Common myeloid progenitor, CD34-positive (primary cell): ENCODE measurements around the gene MTG2.

Experiments
- CTCF ChIA-PET: fragments of 350-600 bp; sonication (Branson Sonifier 250); formaldehyde crosslinking; loops from one replicate; lab custom pipeline; 2021; ENCODE audit warnings: antibody characterized with exemption; lab: Charles Lee
- POLR2A ChIA-PET: fragments of 350-600 bp; sonication (Branson Sonifier 250); formaldehyde crosslinking; loops from one replicate; lab custom pipeline; 2021; ENCODE audit warnings: antibody characterized with exemption; lab: Charles Lee
- DNase-seq, 3 donors: peaks; one replicate each; pipeline versions ENCODE4 v3.0.0 to v3.0.0-alpha.2; 2013
- H3K27ac ChIP-seq, 2 experiments: 1 replicate in 1 of 2; 2 replicates in 1 of 2; pipeline ENCODE4 v1.7.0; 2013; ENCODE audit warnings: inconsistent platforms in 2 of 2, low read length in 2 of 2, mild to moderate bottlenecking in 2 of 2, low read depth in 1 of 2, moderate library complexity in 1 of 2; ENCODE audit not compliant: severe bottlenecking in 2 of 2, insufficient read depth in 1 of 2, poor library complexity in 1 of 2
- H3K27me3 ChIP-seq, 5 experiments: replicated peaks in 2 of 5; 1 replicate in 3 of 5; 2 replicates in 2 of 5; pipeline versions ENCODE4 v1.6.1 to v1.7.0; 2013; ENCODE audit warnings: low read length in 4 of 5, mild to moderate bottlenecking in 2 of 5, moderate library complexity in 2 of 5, inconsistent platforms in 1 of 5; ENCODE audit not compliant: insufficient read depth in 5 of 5, control insufficient read depth in 4 of 5
- H3K36me3 ChIP-seq, 4 experiments: 1 replicate in 2 of 4; 2 replicates in 2 of 4; pipeline versions ENCODE4 v1.6.1 to v1.7.0; 2013; ENCODE audit warnings: low read length in 3 of 4, control low read depth in 1 of 4, mild to moderate bottlenecking in 1 of 4; ENCODE audit not compliant: control insufficient read depth in 4 of 4, insufficient read depth in 4 of 4
- H3K4me1 ChIP-seq, 4 experiments: 1 replicate in 3 of 4; 2 replicates in 1 of 4; pipeline versions ENCODE4 v1.6.1 to v1.7.1; 2013; ENCODE audit warnings: low read length in 3 of 4, mild to moderate bottlenecking in 3 of 4, control low read depth in 1 of 4, inconsistent platforms in 1 of 4, moderate library complexity in 1 of 4; ENCODE audit not compliant: control insufficient read depth in 4 of 4, insufficient read depth in 4 of 4; ENCODE audit errors: control extremely low read depth in 1 of 4
- H3K4me3 ChIP-seq, 7 experiments: 1 replicate in 4 of 7; 2 replicates in 3 of 7; pipeline versions ENCODE4 v1.5.1 to v1.7.0; 2013; ENCODE audit warnings: mild to moderate bottlenecking in 7 of 7, low read length in 6 of 7, moderate library complexity in 6 of 7, inconsistent platforms in 2 of 7, low read depth in 2 of 7, control low read depth in 1 of 7; ENCODE audit not compliant: insufficient read depth in 4 of 7, control insufficient read depth in 1 of 7; ENCODE audit errors: extremely low read depth in 1 of 7
- H3K9me3 ChIP-seq, 5 experiments: 1 replicate in 4 of 5; 2 replicates in 1 of 5; pipeline versions ENCODE4 v1.6.1 to v1.7.1; 2013; ENCODE audit warnings: low read length in 4 of 5, mild to moderate bottlenecking in 2 of 5, inconsistent platforms in 1 of 5, low read depth in 1 of 5, moderate library complexity in 1 of 5; ENCODE audit not compliant: control insufficient read depth in 4 of 5, insufficient read depth in 2 of 5; ENCODE audit errors: control extremely low read depth in 1 of 5
- WGBS: methylation state at CpG from one replicate; pipeline ENCODE4 v1.1.5; 2013; ENCODE audit not compliant: insufficient coverage; 5-methylcytosine and 5-hydroxymethylcytosine counted together

The MTG2 gene

DNA sequence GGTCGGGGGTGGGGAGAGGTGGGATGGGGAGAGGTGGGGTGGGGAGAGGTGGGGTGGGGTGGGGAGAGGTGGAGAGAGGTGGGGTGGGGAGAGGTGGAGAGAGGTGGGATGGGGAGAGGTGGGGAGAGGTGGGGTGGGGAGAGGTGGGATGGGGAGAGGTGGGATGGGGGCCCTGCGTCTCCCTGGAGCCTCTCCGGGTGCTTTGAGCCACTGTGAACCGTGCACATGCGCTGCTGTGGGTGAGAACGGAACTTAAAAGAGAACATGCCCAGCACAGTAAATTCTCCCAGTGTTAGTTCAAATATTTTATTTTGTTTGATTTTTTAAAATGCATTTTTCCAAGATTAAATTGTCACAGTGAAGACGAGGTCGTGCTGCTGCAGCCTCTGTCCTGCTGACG, 22.6 kb upstream of the MTG2 start:
- H3K4me3 ChIP-seq = no peak overlapping the region
- DNase-seq = no peak
- 95% methylated on average over 6 of the region's 9 CpGs for WGBS
- peaks cover 3 to 69% (median 38%) of the 10 kb centered on the region in 4 experiments for H3K36me3 ChIP-seq
- no peaks in the 10 kb centered on the region for H3K9me3 ChIP-seq
- POLR2A ChIA-PET = no interaction called here
- H3K27me3 ChIP-seq = no peaks in the 10 kb centered on the region
- CTCF ChIA-PET = no interaction called here
- no peak overlapping the region for H3K27ac ChIP-seq
- H3K4me1 ChIP-seq = peaks cover 0 to 6% (median 2%) of the 10 kb centered on the region in 4 experiments

DNA sequence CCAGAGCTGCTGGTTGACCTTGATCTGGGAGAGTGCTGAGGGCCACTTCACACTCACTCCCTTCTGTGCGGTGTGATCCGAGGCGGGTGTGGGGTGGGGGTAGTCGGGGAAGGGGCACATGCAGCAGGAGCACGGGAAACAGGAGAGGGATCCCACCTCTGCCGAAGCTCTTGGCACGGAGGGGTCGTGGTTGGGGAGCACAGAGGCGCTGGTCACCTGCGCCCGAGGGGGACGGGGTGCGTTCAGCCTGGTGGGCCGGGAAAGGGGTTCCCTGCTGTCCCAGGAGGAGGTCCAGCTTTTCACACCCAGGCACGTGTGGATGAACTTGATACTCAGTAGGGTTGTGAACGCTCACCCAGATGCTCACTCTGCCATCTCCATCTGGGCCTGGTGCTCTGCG, 22.0 kb upstream of the MTG2 start:
- H3K27ac ChIP-seq = no peak overlapping the region
- peaks cover 4 to 69% (median 44%) of the 10 kb centered on the region in 4 experiments for H3K36me3 ChIP-seq
- H3K4me3 ChIP-seq = no peak overlapping the region
- no peaks in the 10 kb centered on the region for H3K27me3 ChIP-seq
- no peaks in the 10 kb centered on the region for H3K9me3 ChIP-seq
- ChIA-PET POLR2A (no interaction called here), CTCF (no interaction called here)
- peaks cover 0 to 6% (median 2%) of the 10 kb centered on the region in 4 experiments for H3K4me1 ChIP-seq
- 97% methylated on average over 14 of the region's 17 CpGs for WGBS
- no peak for DNase-seq

DNA sequence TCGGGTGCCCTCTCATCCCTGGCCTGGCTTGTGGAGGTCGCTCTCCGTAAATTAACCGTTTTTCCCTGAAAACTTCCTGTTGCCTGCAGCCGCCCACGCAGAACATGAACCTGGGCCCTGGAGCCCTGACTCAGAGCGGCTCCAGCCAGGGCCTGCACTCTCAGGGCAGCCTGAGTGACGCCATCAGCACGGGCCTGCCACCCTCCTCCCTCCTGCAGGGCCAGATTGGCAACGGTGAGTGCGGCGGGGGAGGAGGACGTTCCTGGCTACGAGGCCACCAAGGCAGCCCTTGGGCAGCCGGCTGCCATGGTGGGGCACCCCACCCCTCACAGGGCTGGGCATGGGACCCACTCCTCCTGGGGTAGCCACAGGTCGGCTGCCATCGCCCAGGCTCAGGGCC, 21.5 kb upstream of the MTG2 start:
- H3K27ac ChIP-seq = no peak overlapping the region
- WGBS = 95% methylated on average over 10 of the region's 17 CpGs
- POLR2A ChIA-PET = interaction anchor here (0.6 kb wide), 1 partner anchor 147 kb away, joined by 3 read pairs; no protein-coding TSS in a partner anchor
- CTCF ChIA-PET = no interaction called here
- no peaks in the 10 kb centered on the region for H3K27me3 ChIP-seq
- H3K9me3 ChIP-seq = no peaks in the 10 kb centered on the region
- no peak for DNase-seq
- H3K4me3 ChIP-seq = no peak overlapping the region
- H3K36me3 ChIP-seq = peaks cover 4 to 74% (median 47%) of the 10 kb centered on the region in 4 experiments
- H3K4me1 ChIP-seq = peaks cover 0 to 6% (median 2%) of the 10 kb centered on the region in 4 experiments

DNA sequence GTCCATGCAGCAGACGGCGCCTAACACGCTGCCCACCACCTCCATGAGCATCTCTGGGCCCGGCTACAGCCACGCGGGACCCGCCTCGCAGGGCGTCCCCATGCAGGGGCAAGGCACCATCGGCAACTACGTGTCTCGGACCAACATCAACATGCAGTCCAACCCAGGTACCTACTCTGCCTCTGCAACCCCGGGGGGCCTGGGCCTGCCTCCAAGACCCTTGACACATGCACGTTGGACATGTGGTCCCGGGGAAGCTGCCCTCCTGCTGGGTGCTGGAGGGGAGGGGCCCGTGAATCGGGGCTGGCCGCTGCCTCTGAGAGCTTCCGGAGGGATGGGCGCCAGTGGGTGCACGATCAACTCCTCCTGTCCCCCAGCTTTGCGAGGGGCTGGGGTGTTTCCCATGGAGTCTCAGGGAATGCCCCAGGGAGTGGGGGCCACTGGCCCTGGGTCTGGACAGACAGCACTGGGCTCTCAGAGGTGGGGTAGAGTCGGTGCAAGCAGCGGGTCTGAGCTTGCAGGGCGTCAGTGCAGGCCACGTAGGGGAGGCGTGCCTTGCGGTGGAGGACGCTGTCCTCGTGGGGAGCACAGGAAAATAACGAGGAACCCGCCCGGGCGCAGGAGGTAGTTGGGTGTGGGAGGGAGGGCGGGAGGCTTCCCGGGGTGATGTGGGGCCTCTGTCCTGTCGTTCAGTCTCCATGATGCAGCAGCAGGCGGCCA, 19.9 kb upstream of the MTG2 start:
- no peak overlapping the region for H3K4me3 ChIP-seq
- H3K9me3 ChIP-seq = no peaks in the 10 kb centered on the region
- H3K4me1 ChIP-seq = no peaks in the 10 kb centered on the region
- no peak overlapping the region for H3K27ac ChIP-seq
- ChIA-PET POLR2A (interaction anchor here (1.3 to 1.7 kb wide), 2 partner anchors 9 to 19 kb away, joined by 4 to 6 read pairs; partner anchors contain the start of genes PSMA7 and SS18L1), CTCF (interaction anchor here (0.6 to 1.4 kb wide), 2 partner anchors 25 to 32 kb away, joined by 3 read pairs; no protein-coding TSS in a partner anchor)
- peaks cover 4 to 80% (median 51%) of the 10 kb centered on the region in 4 experiments for H3K36me3 ChIP-seq
- no peak for DNase-seq
- 96% methylated on average over 35 of the region's 38 CpGs for WGBS
- H3K27me3 ChIP-seq = no peaks in the 10 kb centered on the region

DNA sequence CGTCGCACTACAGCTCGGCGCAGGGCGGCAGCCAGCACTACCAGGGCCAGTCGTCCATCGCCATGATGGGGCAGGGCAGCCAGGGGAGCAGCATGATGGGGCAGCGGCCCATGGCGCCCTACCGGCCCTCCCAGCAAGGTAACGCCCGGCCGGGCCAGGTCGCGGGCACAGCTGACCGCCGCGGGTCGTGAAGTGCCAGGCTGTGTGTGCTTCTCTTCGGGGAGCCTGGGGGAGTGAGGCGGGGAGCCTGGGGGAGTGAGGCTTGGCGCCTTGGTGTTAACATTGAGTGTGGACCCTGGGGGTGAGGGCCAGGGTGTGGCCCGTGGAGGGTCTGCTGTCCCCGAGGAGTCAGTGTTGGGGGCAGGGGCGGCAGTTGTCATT, 19.4 kb upstream of the MTG2 start:
- Histone ChIP-seq H3K9me3 (no peaks in the 10 kb centered on the region), H3K27ac (no peak overlapping the region), H3K27me3 (no peaks in the 10 kb centered on the region), H3K36me3 (peaks cover 6 to 82% (median 53%) of the 10 kb centered on the region in 4 experiments), H3K4me1 (no peaks in the 10 kb centered on the region), H3K4me3 (no peak overlapping the region)
- POLR2A ChIA-PET = interaction anchor here (1.3 to 1.7 kb wide), 2 partner anchors 8 to 20 kb away, joined by 4 to 6 read pairs; partner anchors contain the start of genes PSMA7 and SS18L1
- 98% methylated on average over 25 of the region's 25 CpGs for WGBS
- DNase-seq = no peak
- CTCF ChIA-PET = interaction anchor here (1.4 kb wide), 1 partner anchor 32 kb away, joined by 3 read pairs; no protein-coding TSS in a partner anchor

DNA sequence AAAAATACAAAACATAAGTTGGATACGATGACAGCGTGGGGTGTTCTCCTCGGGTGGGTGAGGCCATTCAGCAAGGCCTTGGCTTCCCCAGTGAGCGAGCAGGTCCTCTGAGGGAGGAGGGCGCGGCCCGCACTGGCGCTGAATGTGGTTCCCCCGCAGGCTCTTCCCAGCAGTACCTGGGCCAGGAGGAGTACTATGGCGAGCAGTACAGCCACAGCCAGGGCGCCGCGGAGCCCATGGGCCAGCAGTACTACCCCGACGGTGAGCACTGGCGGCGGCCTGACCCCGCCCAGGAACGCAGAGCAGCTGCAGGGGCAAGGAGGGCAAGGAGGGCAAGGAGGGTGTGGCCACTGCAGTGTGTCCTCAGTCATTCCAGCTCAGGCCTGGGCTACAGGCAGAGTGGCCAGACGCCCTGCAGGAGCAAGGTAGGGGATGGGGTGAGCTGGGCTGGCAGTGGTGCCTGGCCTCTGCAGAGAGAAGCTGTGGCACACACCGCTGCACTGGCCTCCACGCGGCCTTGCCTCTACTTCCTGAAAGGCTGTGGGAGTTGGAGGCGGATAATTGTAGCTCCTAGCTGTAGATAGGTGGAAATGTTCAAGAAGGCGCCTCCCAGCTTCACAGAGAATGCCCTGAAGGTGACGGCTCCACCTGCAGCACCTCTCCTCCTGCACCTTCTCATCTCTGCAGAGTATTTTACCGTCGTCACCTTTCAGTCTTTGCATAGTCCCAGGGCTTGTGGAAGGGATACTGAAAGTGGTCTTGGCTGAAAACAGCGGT, 18.7 kb upstream of the MTG2 start:
- no peak overlapping the region for H3K4me3 ChIP-seq
- no peak for DNase-seq
- WGBS = 99% methylated on average over 23 of the region's 29 CpGs

More for the DNA sequence above, 18.7 kb upstream of the MTG2 start:
- H3K9me3 ChIP-seq = no peaks in the 10 kb centered on the region
- no peaks in the 10 kb centered on the region for H3K4me1 ChIP-seq
- CTCF ChIA-PET = interaction anchor here (1.1 to 1.4 kb wide), 3 partner anchors 12 to 33 kb away, joined by 3 read pairs; no protein-coding TSS in a partner anchor
- POLR2A ChIA-PET = no interaction called here
- H3K36me3 ChIP-seq = peaks cover 4 to 82% (median 55%) of the 10 kb centered on the region in 4 experiments
- no peaks in the 10 kb centered on the region for H3K27me3 ChIP-seq
- no peak overlapping the region for H3K27ac ChIP-seq
